GM21515 (cell line): ENCODE measurements around the gene SCN2A.
"Not testable (repeated sequence)": the region's sequence is repeated elsewhere in the genome, so short reads cannot be mapped to it uniquely, and the experiment has no call there.

Experiments
- ATAC-seq: cut with Tn5 transposase; IDR thresholded peaks from one replicate; pipeline ENCODE4 v1.9.1; 2021; ENCODE audit not compliant: unreplicated experiment

The SCN2A gene

GRCh38 chr2:165312999-165313398 is 73.8 kb downstream of the SCN2A start:
- no peak for ATAC-seq

DNA sequence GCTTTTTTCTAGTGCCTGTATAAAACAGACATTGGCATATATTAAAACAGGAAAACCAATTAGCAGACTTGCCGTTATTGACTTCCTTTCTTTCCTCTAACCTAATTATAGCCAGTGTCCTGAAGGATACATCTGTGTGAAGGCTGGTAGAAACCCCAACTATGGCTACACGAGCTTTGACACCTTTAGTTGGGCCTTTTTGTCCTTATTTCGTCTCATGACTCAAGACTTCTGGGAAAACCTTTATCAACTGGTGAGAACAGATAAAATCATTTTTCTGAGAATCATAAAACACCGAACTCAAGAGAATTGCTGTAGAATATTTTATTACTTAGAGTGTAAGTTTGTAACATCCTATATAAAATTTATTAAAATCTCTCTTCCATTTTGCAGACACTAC is 74.3 kb downstream of the SCN2A start:
- no peak for ATAC-seq

- no peak for ATAC-seq
These were observed 89.1 kb downstream of the SCN2A start for GRCh38 chr2:165328272-165328671.

DNA sequence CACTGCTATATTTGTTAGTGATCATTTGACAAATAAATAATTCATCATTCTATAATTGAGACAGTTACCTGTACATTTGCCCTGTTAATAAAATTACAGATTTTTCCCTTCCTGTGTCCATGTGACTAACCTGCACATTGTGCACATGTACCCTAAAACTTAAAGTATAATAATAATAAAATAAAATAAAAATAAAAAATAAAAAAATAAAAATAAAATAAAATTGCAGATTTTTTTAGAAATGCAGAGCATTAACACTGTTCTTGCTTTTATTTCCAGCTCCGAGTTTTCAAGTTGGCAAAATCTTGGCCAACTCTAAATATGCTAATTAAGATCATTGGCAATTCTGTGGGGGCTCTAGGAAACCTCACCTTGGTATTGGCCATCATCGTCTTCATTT is 105.1 kb downstream of the SCN2A start:
- ATAC-seq: not testable (repeated sequence)

GRCh38 chr2:165348441-165348840 is 109.2 kb downstream of the SCN2A start:
- ATAC-seq: no peak

- ATAC-seq: no peak
These were observed 110.0 kb downstream of the SCN2A start for GRCh38 chr2:165349181-165349580.

GRCh38 chr2:165357758-165358157 is 118.5 kb downstream of the SCN2A start:
- peak; percentile 63 for ATAC-seq

DNA sequence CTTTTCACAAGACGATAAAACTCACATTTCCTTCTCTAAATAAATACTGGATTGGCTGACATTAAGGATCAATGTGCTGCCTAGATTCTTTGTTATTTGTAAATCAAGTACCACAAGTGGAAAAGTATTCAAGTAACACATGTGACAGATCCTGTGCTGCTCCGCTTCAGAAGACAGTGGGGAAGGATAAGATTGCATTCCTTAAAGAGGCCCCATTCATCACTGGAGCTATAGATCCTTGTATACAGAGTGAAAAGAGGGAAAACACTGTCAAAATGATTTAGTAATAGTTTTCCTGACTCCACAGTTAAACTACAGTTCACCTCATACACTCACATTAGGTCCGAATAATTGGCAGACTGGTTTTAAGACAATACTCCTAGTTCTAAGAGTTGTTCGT is 122.3 kb downstream of the SCN2A start:
- no peak for ATAC-seq

DNA sequence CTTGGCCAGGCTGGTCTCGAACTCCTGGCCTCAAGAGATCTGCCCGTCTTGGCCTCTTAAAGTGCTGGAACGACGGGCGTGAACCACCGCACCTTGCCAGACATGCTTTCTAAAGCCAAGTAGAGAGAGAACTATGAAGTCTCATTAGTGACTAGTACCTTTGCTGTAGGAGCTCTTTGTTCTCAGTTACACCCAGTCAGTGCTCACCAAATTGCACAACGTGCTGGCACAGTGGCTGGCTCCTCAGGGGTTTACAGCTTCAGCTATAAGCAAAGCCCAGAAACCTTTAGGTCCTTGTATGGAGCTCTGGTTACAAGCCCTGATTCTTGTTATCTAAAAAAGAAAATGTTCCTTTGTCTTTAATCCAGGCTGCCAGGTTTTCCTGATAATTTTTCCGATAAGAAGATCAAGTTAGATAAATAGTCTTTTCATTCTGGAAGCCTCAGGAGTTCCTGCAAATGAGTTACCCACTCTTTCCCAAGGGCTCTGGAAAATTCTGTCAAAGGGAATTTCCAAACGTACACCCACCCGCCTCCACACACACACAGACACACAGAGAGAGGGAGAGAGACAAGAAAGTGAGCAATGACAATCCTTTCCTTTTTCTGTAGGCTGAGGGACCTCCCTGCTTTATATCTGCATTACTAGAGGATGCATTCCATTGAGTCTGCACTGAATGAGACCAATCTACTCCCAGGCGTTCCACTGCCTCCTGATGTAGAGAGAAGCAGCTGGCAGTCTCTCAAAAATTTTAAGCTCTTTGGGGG is 130.1 kb downstream of the SCN2A start:
- ATAC-seq: no peak

DNA sequence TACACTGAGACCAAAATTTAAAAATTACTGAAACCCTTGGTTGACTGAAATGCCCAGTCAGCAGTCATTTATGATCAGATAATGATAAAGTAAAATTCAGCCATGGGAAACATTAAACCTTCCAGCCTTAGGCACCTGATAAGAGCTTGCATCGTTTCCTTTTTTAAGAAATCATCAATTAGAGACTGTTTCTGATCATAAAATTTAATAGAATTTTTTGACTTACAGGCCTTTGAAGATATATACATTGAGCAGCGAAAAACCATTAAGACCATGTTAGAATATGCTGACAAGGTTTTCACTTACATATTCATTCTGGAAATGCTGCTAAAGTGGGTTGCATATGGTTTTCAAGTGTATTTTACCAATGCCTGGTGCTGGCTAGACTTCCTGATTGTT is 130.7 kb downstream of the SCN2A start:
- no peak for ATAC-seq

DNA sequence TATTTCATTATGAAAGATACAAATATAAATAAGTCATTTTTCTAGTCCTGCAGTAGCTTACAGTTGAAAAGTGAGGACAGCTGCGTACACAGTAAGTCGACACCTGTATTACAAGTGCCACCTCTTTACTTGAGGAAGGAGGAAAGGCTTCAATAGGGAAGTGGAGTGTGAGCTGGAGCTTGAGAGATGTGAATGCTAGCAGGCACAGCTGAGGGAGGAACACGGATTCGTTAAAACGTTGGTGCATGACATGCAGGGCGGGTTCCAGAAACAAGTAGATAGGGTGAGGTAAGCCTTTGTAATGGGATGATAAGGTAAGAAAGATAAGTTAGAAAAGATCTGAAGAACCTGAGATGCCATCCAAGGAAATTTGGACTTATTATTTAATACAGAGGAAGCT is 132.1 kb downstream of the SCN2A start:
- no peak for ATAC-seq

DNA sequence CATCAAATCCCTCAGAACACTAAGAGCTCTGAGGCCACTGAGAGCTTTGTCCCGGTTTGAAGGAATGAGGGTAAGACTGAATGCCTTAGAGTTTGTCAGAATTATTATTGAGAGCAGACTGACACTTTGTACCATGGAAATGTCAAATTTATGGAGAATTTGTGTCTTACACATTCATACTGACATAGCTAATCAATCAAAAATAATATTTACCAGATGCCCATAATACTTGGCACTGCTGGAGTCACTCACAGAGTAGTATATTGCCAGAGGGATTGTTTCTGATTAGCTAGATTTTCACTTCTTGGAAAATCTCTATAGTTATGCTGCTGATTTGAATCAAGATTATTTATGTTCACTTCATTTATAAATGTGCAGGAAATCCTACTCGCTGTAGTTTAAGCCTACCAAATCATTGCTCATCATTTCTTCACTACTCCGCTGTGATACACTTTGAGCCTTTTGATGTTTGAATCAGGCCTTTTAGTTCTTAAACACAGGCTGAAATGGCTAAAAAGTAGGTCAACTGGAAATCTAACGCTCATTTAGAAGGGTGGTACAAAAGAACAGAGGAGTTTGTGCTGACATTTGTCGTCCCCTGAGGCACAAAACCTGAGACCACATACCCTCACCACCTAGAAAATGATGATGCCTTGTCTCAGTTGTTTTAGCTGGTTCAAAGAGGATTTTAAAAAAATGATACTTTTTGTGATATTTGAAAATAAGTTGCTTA is 134.2 kb downstream of the SCN2A start:
- ATAC-seq: no peak

DNA sequence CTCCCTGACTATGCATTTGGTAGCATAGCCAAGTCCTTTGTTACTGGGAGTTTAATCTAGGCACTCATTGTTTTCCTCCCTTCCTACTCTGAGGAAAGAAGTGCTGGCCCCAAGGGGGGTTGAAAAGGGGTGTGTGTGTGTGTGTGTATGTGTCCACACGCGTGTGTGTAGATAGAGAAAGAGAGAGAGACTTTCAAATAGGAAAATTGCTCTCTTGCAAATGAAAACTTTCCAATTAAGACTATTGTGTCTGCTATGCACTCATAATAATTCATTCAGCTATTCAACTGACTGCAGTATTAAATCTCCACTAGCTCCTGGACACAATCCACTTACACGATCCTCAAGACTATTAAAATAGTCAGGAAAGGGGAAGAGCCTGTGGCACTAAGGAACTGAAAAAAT is 137.4 kb downstream of the SCN2A start:
- no peak for ATAC-seq

GRCh38 chr2:165382362-165382761 is 143.1 kb downstream of the SCN2A start:
- ATAC-seq: no peak

- ATAC-seq: no peak
These were observed 151.7 kb downstream of the SCN2A start for GRCh38 chr2:165390875-165391274.

GRCh38 chr2:165391791-165392190 is 152.6 kb downstream of the SCN2A start:
- ATAC-seq: no peak

GRCh38 chr2:165398603-165399002 is 159.4 kb downstream of the SCN2A start:
- ATAC-seq: not testable (repeated sequence)

DNA sequence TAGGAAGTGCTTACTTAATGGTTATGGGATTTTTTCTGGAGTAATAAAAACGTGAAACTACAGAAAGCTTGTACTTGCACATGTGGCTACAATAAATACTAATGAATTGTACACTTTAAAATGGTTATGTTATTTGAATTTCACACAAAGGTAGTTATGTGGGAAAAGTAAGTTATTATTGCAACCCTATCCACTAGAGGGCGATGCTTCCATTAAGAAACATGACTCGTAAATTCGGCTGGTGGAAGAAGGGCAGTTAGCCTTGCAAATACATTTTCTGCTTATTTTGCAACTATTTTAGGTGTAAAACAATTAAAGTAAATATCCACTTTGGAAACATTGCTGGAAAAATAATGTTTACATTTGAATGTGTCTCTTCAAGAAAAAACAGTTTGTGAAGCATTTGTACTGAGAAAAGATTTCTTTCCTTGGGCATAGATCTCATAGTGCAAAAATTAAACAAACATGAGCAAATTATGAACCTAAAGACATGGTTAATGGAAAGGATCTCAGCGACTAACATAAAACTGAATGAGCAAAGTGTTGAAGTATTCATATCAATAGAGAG is 162.2 kb downstream of the SCN2A start:
- peak; percentile 76 for ATAC-seq

DNA sequence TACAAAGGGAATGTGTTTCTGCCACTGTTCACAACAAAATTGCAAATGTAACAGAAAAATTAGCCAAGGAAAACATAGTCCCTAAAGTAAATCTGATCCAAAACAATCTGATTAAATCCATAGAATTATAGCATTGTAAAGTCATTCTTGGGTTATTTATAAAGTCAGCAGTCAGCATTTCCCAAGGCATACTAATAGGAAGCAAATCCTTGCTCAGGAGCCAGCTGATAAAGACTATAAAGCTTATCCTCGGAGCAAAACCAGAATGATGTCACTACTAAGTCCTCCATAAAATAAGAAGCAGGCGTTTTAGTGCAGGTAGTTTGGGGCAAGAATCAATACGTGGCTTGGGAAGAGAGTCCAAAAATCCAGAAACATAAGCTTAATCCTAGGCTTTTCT is 162.9 kb downstream of the SCN2A start:
- no peak for ATAC-seq

- ATAC-seq: no peak
These were observed 167.0 kb downstream of the SCN2A start for GRCh38 chr2:165406173-165406572.

- no peak for ATAC-seq
These were observed 168.3 kb downstream of the SCN2A start for GRCh38 chr2:165407466-165407865.

GRCh38 chr2:165408186-165408585 is 169.0 kb downstream of the SCN2A start:
- ATAC-seq: no peak
